22Rv1 (cell line): Measurements from ENCODE around the gene UBE2E2.
"Not testable (repeated sequence)": the region's sequence is repeated elsewhere in the genome, so short reads cannot be mapped to it uniquely, and the experiment has no call there.

Experiments
- H3K27ac ChIP-seq: fragments of 450-650 bp; 2 replicates; pipeline ENCODE4 v1.5.1; 2017
- CTCF ChIP-seq: fragments of 450-650 bp; IDR thresholded peaks from 2 replicates; pipeline ENCODE4 v1.5.1; 2017; ENCODE audit warnings: mild to moderate bottlenecking
- ZFX ChIP-seq: fragments of 450-650 bp; IDR thresholded peaks from 2 replicates; pipeline ENCODE4 v1.6.1; 2017; ENCODE audit warnings: antibody characterized with exemption, borderline replicate concordance

Gene UBE2E2

GRCh38 chr3:23174426-23175039 is 28.6 kb upstream of the UBE2E2 start:
- no peak for TF ChIP-seq CTCF
- TF ChIP-seq ZFX = no peak
- H3K27ac ChIP-seq = no peak overlapping the region

DNA sequence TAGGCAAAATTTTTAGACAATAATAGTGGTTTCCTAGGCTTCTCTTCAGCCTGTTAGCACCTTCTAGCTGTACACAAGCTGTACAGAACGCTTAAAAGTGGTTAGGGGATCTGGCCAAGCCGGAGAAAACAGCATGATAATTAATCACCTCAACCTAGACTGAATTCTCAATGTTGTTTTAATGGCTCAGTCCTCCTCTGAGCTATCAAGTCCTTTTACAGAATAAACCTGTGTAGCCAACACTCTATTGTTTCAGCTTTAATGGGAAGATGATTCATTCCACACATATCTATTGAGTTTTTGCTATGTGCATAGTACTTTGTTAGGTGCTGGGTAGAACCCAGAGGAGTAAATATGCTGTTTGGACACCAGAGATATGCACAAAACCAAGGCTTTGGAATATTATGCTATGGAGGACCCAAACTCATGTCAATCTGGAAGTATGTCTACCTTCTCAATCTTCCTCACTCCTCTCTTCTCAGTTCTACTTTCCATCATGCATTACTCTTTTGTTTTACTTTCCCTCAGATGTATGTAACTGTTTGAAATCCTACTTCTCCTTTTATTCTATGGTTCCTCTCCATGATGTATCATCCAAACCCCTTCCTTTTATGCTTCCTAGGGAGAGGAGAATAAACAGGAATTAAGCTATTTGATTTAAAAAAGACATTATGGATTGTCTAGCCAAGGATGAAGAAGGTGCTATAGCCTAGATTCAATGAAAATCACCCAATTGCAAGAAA is 27.6 kb upstream of the UBE2E2 start:
- no peak for TF ChIP-seq CTCF
- TF ChIP-seq ZFX = no peak
- no peak overlapping the region for H3K27ac ChIP-seq

DNA sequence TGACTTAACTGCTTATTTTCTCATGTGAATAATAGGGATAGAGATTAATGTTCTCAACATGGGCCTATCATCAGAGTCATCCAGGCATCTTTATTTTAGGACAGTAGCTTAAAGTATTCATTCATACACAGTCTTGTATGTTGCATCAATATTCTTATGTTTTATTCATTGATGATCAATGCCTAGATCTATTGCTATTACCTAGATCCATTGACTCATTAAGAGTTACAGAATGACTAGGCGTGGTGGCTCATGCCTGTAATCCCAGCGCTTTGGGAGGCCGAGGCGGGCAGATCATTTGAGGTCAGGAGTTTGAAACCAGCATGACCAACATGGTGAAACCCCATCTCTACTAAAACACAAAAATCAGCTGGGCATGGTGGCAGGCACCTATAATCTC is 26.3 kb upstream of the UBE2E2 start:
- H3K27ac ChIP-seq = not testable (repeated sequence)

DNA sequence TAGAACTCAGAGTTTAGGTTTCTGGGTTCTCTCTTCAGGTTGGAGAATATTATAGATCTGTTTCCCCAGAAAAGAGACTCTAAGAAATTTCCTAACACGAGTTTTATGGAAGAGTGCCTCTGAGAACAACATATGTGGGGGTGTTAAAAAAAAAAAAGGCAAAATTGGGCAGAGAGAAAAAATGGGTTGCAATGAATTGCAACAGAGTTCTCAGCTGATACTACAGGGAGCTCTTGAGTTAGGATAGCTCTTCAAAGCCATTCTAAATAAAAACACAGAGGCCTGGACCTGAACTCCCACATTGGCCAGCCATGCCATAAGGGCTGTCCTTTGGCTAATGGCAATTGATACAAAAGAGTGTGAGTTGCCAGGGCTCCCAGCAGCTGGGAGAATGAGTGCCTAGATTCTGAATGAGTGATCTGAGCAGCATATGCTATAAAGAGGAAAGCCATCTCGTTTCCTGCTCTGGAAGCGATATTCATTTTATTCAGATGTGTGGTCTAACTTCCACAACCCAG is 20.1 kb upstream of the UBE2E2 start:
- TF ChIP-seq ZFX (no peak), CTCF (no peak)
- no peak overlapping the region for H3K27ac ChIP-seq

DNA sequence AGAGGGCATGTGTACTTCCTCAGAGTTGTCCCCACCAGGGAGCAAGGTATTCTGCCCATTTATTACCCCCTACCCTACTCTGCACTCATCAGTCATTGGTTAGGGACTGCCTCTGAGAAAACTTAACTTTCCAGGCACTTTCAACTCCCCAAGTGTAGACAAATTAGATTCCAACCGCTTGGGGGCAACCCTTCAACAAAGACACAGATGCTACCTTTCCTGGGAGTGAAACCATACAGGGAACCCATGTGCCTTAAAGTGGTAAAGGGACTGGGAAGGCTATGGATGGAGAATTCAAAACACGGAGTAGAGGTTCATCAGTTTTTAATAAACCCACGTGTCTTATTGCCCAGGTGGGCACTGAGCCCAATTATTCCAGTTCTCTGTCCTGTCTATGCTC is 19.4 kb upstream of the UBE2E2 start:
- H3K27ac ChIP-seq = no peak overlapping the region
- TF ChIP-seq CTCF (peak; percentile 63), ZFX (no peak)

- H3K27ac ChIP-seq = no peak overlapping the region
- TF ChIP-seq ZFX = no peak
- no peak for TF ChIP-seq CTCF
Observed at GRCh38 chr3:23185861-23186260, 17.3 kb upstream of the UBE2E2 start.

DNA sequence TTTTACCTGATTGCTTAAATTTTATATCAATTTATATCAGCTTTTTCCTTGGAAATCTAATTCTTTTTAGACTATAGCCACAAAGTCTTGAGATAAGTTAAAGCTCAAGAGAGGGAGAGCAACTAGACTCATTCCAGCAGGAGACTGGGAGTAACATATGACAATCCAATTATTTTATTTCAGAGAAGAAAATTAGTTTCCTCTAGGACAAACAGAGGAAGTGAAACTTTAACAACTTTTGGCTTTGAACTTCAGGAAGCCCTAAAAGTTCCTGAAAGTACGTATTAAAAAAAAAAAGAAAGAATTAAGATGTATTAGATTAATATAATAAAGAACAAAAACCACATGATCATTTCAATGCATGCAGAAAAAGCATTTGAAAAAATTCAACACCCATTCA is 13.9 kb upstream of the UBE2E2 start:
- no peak for TF ChIP-seq CTCF
- no peak for TF ChIP-seq ZFX
- no peak overlapping the region for H3K27ac ChIP-seq
